K562 (cell line): Measurements from ENCODE around the gene TCF15. TPM values are rescaled to one million over a fixed set of nuclear protein-coding genes. Genes with fewer than 3 reads are reported as not detected.

Experiments used
- ATAC-seq: fragments of 200-7000 bp; cut with Tn5 transposase; 3 replicates; pipeline ENCODE4 v1.9.1; 2020; ENCODE audit warnings: moderate library complexity
- BruUV-seq: library from RNA; stranded (reverse); fragments of 400-500 nt; replicated peaks from 2 replicates; lab custom pipeline; 2021; lab: Mats Ljungman, UMichigan
- CTCF ChIA-PET: fragments of 300-600 bp; formaldehyde crosslinking; extraction: SDS; loops from one replicate; lab custom pipeline; 2021; ENCODE audit warnings: low intra/inter-chr PET ratio; lab: Yijun Ruan, JAX
- POLR2A ChIA-PET: fragments of 300-600, 350-650 bp; sonication (Branson Sonifier 250); formaldehyde crosslinking; extraction: SDS; loops from one replicate; lab custom pipeline; 2021; ENCODE audit warnings: antibody characterized with exemption, inconsistent platforms; lab: Yijun Ruan, JAX
- DNase-seq, 4 experiments: peaks; one replicate each; pipeline versions ENCODE4 v3.0.0 to v3.0.0-alpha.2; 2011 to 2018; ENCODE audit warnings: low spot score in 3 of 4, mixed read lengths in 3 of 4; ENCODE audit errors: extremely low read depth in 1 of 4
- FAIRE-seq: peaks from 2 replicates; lab custom pipeline; 2011; peaks lifted over from hg19 to GRCh38; lab: Jason Lieb, UNC
- H2AFZ ChIP-seq: 2 replicates; pipeline ENCODE4 v1.6.0; 2011; ENCODE audit warnings: low read depth, low read length, control low read depth, inconsistent platforms
- H3K27ac ChIP-seq: fragments of 200-600 bp; 3 replicates; pipeline ENCODE4 v1.8.0; 2011; ENCODE audit warnings: low read depth, mild to moderate bottlenecking, control low read depth, inconsistent platforms, low read length, moderate library complexity, mixed read lengths; ENCODE audit errors: extremely low read depth
- H3K27me3 ChIP-seq, 2 experiments: fragments of 300-600 bp in 1 of 2; 2 replicates in 1 of 2; 3 replicates in 1 of 2; pipeline versions ENCODE4 v1.6.0 to v1.8.0; 2011; ENCODE audit warnings: inconsistent platforms in 2 of 2, low read length in 2 of 2, mild to moderate bottlenecking in 1 of 2, mixed read lengths in 1 of 2, moderate library complexity in 1 of 2; ENCODE audit not compliant: control insufficient read depth in 2 of 2, insufficient read depth in 2 of 2
- H3K36me3 ChIP-seq: fragments of 300-600 bp; 3 replicates; pipeline ENCODE4 v1.8.0; 2011; ENCODE audit warnings: mild to moderate bottlenecking, low read length, inconsistent platforms; ENCODE audit not compliant: control insufficient read depth, insufficient read depth
- H3K4me1 ChIP-seq, 2 experiments: fragments of 200-600 bp in 1 of 2; replicated peaks in 1 of 2; 2 replicates in 1 of 2; 3 replicates in 1 of 2; pipeline versions ENCODE4 v1.5.1 to v1.8.0; 2011; ENCODE audit warnings: inconsistent platforms in 2 of 2, low read length in 2 of 2, mild to moderate bottlenecking in 1 of 2, mixed read lengths in 1 of 2, moderate library complexity in 1 of 2; ENCODE audit not compliant: control insufficient read depth in 2 of 2, insufficient read depth in 2 of 2
- H3K4me2 ChIP-seq: 2 replicates; pipeline ENCODE4 v1.6.1; 2011; ENCODE audit warnings: low read length, control low read depth, inconsistent platforms, mixed read lengths; ENCODE audit not compliant: insufficient read depth
- H3K4me3 ChIP-seq: fragments of 200-600 bp; sonication (generic), shearing (Covaris generic); 2 replicates; pipeline ENCODE4 v1.5.1; 2016; ENCODE audit warnings: control low read depth, inconsistent platforms
- H3K79me2 ChIP-seq: fragments of 200-600 bp; 3 replicates; pipeline ENCODE4 v1.8.0; 2011; ENCODE audit warnings: low read length, inconsistent platforms; ENCODE audit not compliant: control insufficient read depth, insufficient read depth
- H3K9ac ChIP-seq, 2 experiments: 2 replicates each; pipeline versions ENCODE4 v1.6.0 to v1.6.1; 2011; ENCODE audit warnings: low read depth in 2 of 2, low read length in 2 of 2, control low read depth in 1 of 2, inconsistent platforms in 1 of 2, mild to moderate bottlenecking in 1 of 2, mixed read lengths in 1 of 2; ENCODE audit not compliant: insufficient read depth in 1 of 2
- H3K9me1 ChIP-seq: one replicate; pipeline ENCODE4 v1.6.0; 2011; ENCODE audit warnings: inconsistent platforms, mild to moderate bottlenecking, low read length, moderate library complexity; ENCODE audit not compliant: control insufficient read depth, insufficient read depth
- H3K9me3 ChIP-seq: replicated peaks from 2 replicates; pipeline ENCODE4 v1.5.1; 2011; ENCODE audit warnings: low read depth, low read length, inconsistent platforms; ENCODE audit not compliant: control insufficient read depth, insufficient read depth
- H4K20me1 ChIP-seq: replicated peaks from 2 replicates; pipeline ENCODE4 v1.6.1; 2011; ENCODE audit warnings: low read length, inconsistent platforms, mixed read lengths; ENCODE audit not compliant: control insufficient read depth, insufficient read depth
- GMEB1 ChIP-seq: fragments of 250-450 bp; sonication (Bioruptor Pico); IDR thresholded peaks from 2 replicates; pipeline ENCODE4 v1.4.0; 2020; ENCODE audit warnings: mild to moderate bottlenecking
- POLR3G ChIP-seq: IDR thresholded peaks from 2 replicates; pipeline ENCODE4 v1.6.1; 2011; ENCODE audit not compliant: insufficient read length, insufficient replicate concordance; ENCODE audit errors: extremely low read depth
- RBM17 ChIP-seq: fragments of 200-400 bp; formaldehyde crosslinking; IDR thresholded peaks from 2 replicates; pipeline ENCODE4 v1.6.1; 2017; ENCODE audit warnings: low read depth, mild to moderate bottlenecking, low read length, borderline replicate concordance
- ZNF217 ChIP-seq: sonication (generic); formaldehyde crosslinking; IDR thresholded peaks from 2 replicates; pipeline ENCODE4 v1.8.0; 2022; ENCODE audit warnings: mild to moderate bottlenecking, missing genetic modification reagents
- ZNF263 ChIP-seq: sonication (generic); formaldehyde crosslinking; IDR thresholded peaks from 2 replicates; pipeline ENCODE4 v1.8.0; 2022; ENCODE audit warnings: mild to moderate bottlenecking, missing genetic modification reagents, borderline replicate concordance
- ZNF274 ChIP-seq: IDR thresholded peaks from 2 replicates; pipeline ENCODE4 v1.6.1; 2011; ENCODE audit warnings: low read depth, mild to moderate bottlenecking, low read length, moderate library complexity, borderline replicate concordance
- ZNF407 ChIP-seq: fragments of 450-650 bp; IDR thresholded peaks from 2 replicates; pipeline ENCODE4 v1.6.1; 2016; ENCODE audit warnings: low read depth
- WGBS: fragments of 100-300 bp; shearing (Covaris generic); methylation state at CpG from one replicate; pipeline ENCODE4 v1.1.6; 2016; ENCODE audit warnings: low coverage, mixed read lengths; ENCODE audit not compliant: insufficient coverage; ENCODE audit errors: missing lambda C conversion rate; 5-methylcytosine and 5-hydroxymethylcytosine counted together
- in situ Hi-C: fragments of 300-500 bp; cut with MboI; formaldehyde crosslinking; loops from 4 replicates; pipeline ENCODE4 v1.15.0; 2018; ENCODE audit warnings: inconsistent platforms, mixed read lengths
- intact Hi-C: fragments of 100-400 bp; cut with micrococcal nuclease; formaldehyde crosslinking; loops from 2 replicates; pipeline ENCODE4 v1.14.2; 2022
- polyA plus RNA-seq, 8 experiments: library from polyadenylated mRNA; depleted of rRNA in 4 of 8; stranded (reverse) in 5 of 8; unstranded in 3 of 8; fragments of >200 nt; fragmentation: Nextera tagmentation in 2 of 8; fragmentation: Illumina TruSeq in 1 of 8; extraction: Ambion mirVana in 2 of 8; extraction: Trizol in 1 of 8; gene quantifications; 2 replicates each; pipeline versions ENCODE4 v1.2.1 to v1.2.3, GENCODE V29; 2011 to 2014; ENCODE audit warnings: inconsistent platforms in 1 of 8, missing spikeins in 1 of 8
- total RNA-seq, 7 experiments: library from RNA; depleted of rRNA in 6 of 7; stranded (reverse); fragments of >200 nt in 6 of 7; fragmentation: Illumina TruSeq in 2 of 7; extraction: Trizol in 2 of 7; gene quantifications; 2 replicates each; pipeline versions ENCODE4 v1.2.1 to v1.2.3, GENCODE V29; 2011 to 2021; ENCODE audit warnings: low replicate concordance in 1 of 7

TCF15 gene
- total and polyA plus RNA-seq, 9 of the 15 experiments (the other 6 are each of a cell fraction or from before 2014, with no cell fraction given): 0.04 to 5.0 (median 1.2) TPM

GRCh38 chr20:607476-607875 lies 2.6 kb downstream of the TCF15 start:
- Histone ChIP-seq H3K27me3 (no peaks in the 10 kb centered on the region), H3K4me2 (no peak overlapping the region), H3K9me3 (no peaks in the 10 kb centered on the region), H3K9ac (no peak overlapping the region), H3K27ac (no peak overlapping the region), H3K36me3 (no peaks in the 10 kb centered on the region), H3K4me1 (peaks cover 3 to 39% of the 10 kb centered on the region in 2 experiments; a peak in 3 of 5 replicates), H3K9me1 (no peaks in the 10 kb centered on the region), H2AFZ (no peak overlapping the region), H3K4me3 (no peak overlapping the region), H3K79me2 (peaks cover 7% of the 10 kb centered on the region; the same call in 2 of the 3 replicates), H4K20me1 (no peaks in the 10 kb centered on the region)
- POLR2A ChIA-PET: interaction anchor here (0.6 to 1.5 kb wide), 4 partner anchors 38 to 127 kb away, joined by 3 to 4 read pairs (median 3); no protein-coding TSS in a partner anchor
- no peak for TF ChIP-seq ZNF274
- no peak for TF ChIP-seq ZNF217 (CRISPR knock-in tag)
- no peak for TF ChIP-seq GMEB1 (CRISPR knock-in tag)
- TF ChIP-seq ZNF407: no peak
- TF ChIP-seq POLR3G: no peak
- TF ChIP-seq RBM17: no peak
- no peak for TF ChIP-seq ZNF263 (CRISPR knock-in tag)
- in situ Hi-C loops (no loop called here), intact Hi-C loops (no loop called here)
- DNase-seq (no peak), FAIRE-seq (no peak), ATAC-seq (no peak)
- BruUV-seq: no TSS peak
- CTCF ChIA-PET: no interaction called here
- WGBS: 49% methylated on average over 2 of the region's 6 CpGs
